Caco-2 (cell line): Measurements from ENCODE around the gene PRPH2. TPM values are rescaled to one million over a fixed set of nuclear protein-coding genes. Genes with fewer than 3 reads are reported as not detected.

Experiments
- BruUV-seq: library from RNA; stranded (reverse); fragments of 400-500 nt; replicated peaks from 2 replicates; lab custom pipeline; 2021; lab: Mats Ljungman, UMichigan
- CTCF ChIA-PET: fragments of 300-600 bp; sonication (Branson Sonifier 250); formaldehyde crosslinking; loops from one replicate; lab custom pipeline; 2022; ENCODE audit warnings: antibody characterized with exemption; lab: Charles Lee
- POLR2A ChIA-PET: fragments of 300-600 bp; sonication (Branson Sonifier 250); formaldehyde crosslinking; loops from one replicate; lab custom pipeline; 2022; ENCODE audit warnings: antibody characterized with exemption; lab: Charles Lee
- DNase-seq, 2 experiments: peaks; one replicate each; pipeline versions ENCODE4 v3.0.0 to v3.0.0-alpha.2; 2020 to 2022
- H3K27me3 ChIP-seq: replicated peaks from 2 replicates; pipeline ENCODE4 v1.6.0; 2011; ENCODE audit warnings: low read length; ENCODE audit not compliant: control insufficient read depth, insufficient read depth
- H3K36me3 ChIP-seq: 2 replicates; pipeline ENCODE4 v1.5.1; 2011; ENCODE audit warnings: low read length; ENCODE audit not compliant: control insufficient read depth, insufficient read depth
- H3K4me1 ChIP-seq: fragments of 250-450 bp; sonication (Bioruptor Pico); 2 replicates; pipeline ENCODE4 v1.5.1; 2020; ENCODE audit warnings: mild to moderate bottlenecking
- H3K4me3 ChIP-seq: 2 replicates; pipeline ENCODE4 v1.5.1; 2011; ENCODE audit warnings: low read depth, mild to moderate bottlenecking, control low read depth, low read length
- H3K9me3 ChIP-seq: fragments of 250-450 bp; sonication (Bioruptor Pico); 2 replicates; pipeline ENCODE4 v1.5.1; 2020; ENCODE audit warnings: mild to moderate bottlenecking, moderate library complexity
- H3K27ac Mint-ChIP-seq: one replicate; pipeline ENCODE4 v1.8.0; 2022; ENCODE audit warnings: mixed read lengths; ENCODE audit not compliant: unreplicated experiment
- H3K27me3 Mint-ChIP-seq: one replicate; pipeline ENCODE4 v1.8.0; 2022; ENCODE audit warnings: mixed read lengths; ENCODE audit not compliant: insufficient read depth, unreplicated experiment
- H3K36me3 Mint-ChIP-seq: one replicate; pipeline ENCODE4 v1.8.0; 2022; ENCODE audit warnings: mild to moderate bottlenecking, mixed read lengths; ENCODE audit not compliant: insufficient read depth, unreplicated experiment
- H3K4me1 Mint-ChIP-seq: one replicate; pipeline ENCODE4 v1.8.0; 2022; ENCODE audit warnings: low read depth, mixed read lengths; ENCODE audit not compliant: unreplicated experiment
- H3K4me3 Mint-ChIP-seq: one replicate; pipeline ENCODE4 v1.8.0; 2022; ENCODE audit warnings: mild to moderate bottlenecking, moderate library complexity, mixed read lengths; ENCODE audit not compliant: unreplicated experiment
- H3K9me3 Mint-ChIP-seq: one replicate; pipeline ENCODE4 v1.8.0; 2022; ENCODE audit warnings: mixed read lengths; ENCODE audit not compliant: unreplicated experiment
- intact Hi-C: fragments of 100-400 bp; cut with micrococcal nuclease; formaldehyde crosslinking; loops from one replicate; pipeline ENCODE4 v1.10.0; 2022; ENCODE audit not compliant: unreplicated experiment
- total RNA-seq: library from RNA; stranded (reverse); gene quantifications from 2 replicates; pipeline ENCODE4 v1.2.3, GENCODE V29; 2022
- TF ChIP-seq, protein P1 (sequence below), 2 experiments: fragments of 200-600 bp in 1 of 2; IDR thresholded peaks; 1 replicate in 1 of 2; 2 replicates in 1 of 2; pipeline versions ENCODE4 v1.5.1 to v1.8.0; 2011 to 2022; ENCODE audit warnings: antibody characterized with exemption in 1 of 2, control low read depth in 1 of 2, inconsistent platforms in 1 of 2, low read depth in 1 of 2, low read length in 1 of 2, mild to moderate bottlenecking in 1 of 2, moderate library complexity in 1 of 2; ENCODE audit not compliant: insufficient read depth in 1 of 2, severe bottlenecking in 1 of 2, unreplicated experiment in 1 of 2

Gene PRPH2
- total RNA-seq, 1 experiment from 2014 or later: not detected

DNA sequence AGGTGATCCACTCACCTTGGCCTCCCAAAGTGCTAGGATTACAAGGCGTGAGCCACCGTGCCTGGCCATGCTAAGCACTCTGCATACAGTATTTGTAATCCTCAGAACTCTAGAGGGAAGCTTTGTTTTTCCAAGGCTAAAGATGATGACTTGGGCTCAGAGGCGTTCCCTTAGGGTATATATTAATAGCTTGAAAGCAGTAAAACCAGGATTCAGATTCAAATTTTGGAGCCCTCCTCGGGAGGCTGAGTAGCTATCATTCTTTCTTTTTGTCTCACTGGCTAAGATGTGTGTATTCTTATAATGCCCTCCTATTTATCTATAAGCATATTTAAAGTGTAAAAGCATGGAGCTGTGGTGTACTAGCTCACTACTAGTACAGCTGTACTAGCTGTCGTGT lies 68.5 kb downstream of the PRPH2 start:
- Histone ChIP-seq H3K9me3 (no peaks in the 10 kb centered on the region), H3K4me3 (no peak overlapping the region), H3K36me3 (no peaks in the 10 kb centered on the region), H3K27me3 (no peaks in the 10 kb centered on the region), H3K4me1 (no peaks in the 10 kb centered on the region)
- Mint-ChIP-seq H3K27ac (no peak overlapping the region), H3K27me3 (no peaks in the 10 kb centered on the region), H3K4me3 (no peak overlapping the region), H3K9me3 (no peaks in the 10 kb centered on the region), H3K36me3 (peaks cover 47% of the 10 kb centered on the region), H3K4me1 (no peaks in the 10 kb centered on the region)
- intact Hi-C loops: no loop called here
- BruUV-seq: no TSS peak
- no peak for DNase-seq
- TF ChIP-seq, protein P1, sequence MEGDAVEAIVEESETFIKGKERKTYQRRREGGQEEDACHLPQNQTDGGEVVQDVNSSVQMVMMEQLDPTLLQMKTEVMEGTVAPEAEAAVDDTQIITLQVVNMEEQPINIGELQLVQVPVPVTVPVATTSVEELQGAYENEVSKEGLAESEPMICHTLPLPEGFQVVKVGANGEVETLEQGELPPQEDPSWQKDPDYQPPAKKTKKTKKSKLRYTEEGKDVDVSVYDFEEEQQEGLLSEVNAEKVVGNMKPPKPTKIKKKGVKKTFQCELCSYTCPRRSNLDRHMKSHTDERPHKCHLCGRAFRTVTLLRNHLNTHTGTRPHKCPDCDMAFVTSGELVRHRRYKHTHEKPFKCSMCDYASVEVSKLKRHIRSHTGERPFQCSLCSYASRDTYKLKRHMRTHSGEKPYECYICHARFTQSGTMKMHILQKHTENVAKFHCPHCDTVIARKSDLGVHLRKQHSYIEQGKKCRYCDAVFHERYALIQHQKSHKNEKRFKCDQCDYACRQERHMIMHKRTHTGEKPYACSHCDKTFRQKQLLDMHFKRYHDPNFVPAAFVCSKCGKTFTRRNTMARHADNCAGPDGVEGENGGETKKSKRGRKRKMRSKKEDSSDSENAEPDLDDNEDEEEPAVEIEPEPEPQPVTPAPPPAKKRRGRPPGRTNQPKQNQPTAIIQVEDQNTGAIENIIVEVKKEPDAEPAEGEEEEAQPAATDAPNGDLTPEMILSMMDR (IDR thresholded peaks at IDR 0.05; ENCODE audit: insufficient read depth in 1 of 2, low read depth in 1 of 2, low read length in 1 of 2, severe bottlenecking in 1 of 2, unreplicated experiment in 1 of 2): no peak
- ChIA-PET CTCF (interaction anchor here (1.5 kb wide), 1 partner anchor 72 kb away, joined by 5 read pairs; no protein-coding TSS in a partner anchor), POLR2A (no interaction called here)

DNA sequence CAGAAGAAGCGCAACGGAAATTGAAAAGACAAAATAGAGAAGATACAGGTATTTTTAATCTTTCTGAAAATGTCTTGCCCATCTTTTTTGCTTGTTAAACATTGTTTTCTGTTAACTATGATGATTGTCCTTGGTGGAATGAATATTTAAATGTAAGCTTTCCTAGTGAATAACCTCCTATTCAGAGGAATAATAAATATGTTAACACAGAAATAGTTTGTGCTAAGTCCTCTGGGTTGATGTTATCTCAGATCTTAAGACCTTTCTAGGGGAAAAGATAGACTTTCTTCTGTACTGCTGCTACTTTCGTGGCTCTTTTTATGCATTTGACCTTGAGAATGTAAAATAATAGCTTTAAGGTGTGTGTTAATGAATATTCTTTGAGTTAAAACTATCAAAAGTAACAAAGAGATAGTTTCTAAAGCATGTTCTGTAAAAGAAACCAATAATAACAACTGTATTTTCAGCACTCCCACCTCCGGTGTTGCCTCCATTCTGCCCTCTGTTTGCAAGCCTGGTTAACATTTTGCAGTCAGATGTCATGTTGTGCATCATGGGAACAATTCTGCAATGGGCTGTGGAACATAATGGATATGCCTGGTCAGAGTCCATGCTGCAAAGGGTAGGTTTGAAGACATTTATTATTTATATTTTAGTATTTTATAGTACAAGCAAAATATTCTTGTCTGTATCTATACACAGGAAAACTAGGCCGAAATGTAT lies 70.2 kb downstream of the PRPH2 start:
- TF ChIP-seq, protein P1 (IDR thresholded peaks at IDR 0.05; ENCODE audit: insufficient read depth in 1 of 2, low read depth in 1 of 2, low read length in 1 of 2, severe bottlenecking in 1 of 2, unreplicated experiment in 1 of 2): no peak
- no peaks in the 10 kb centered on the region for H3K9me3 Mint-ChIP-seq
- no peak for DNase-seq
- no peaks in the 10 kb centered on the region for H3K27me3 Mint-ChIP-seq
- no peak overlapping the region for H3K4me3 ChIP-seq
- POLR2A ChIA-PET: no interaction called here
- H3K4me1 ChIP-seq: no peaks in the 10 kb centered on the region
- H3K27me3 ChIP-seq: no peaks in the 10 kb centered on the region
- BruUV-seq: no TSS peak
- no peaks in the 10 kb centered on the region for H3K4me1 Mint-ChIP-seq
- H3K36me3 Mint-ChIP-seq: peaks cover 45% of the 10 kb centered on the region
- CTCF ChIA-PET: no interaction called here
- intact Hi-C loops: no loop called here
- no peaks in the 10 kb centered on the region for H3K9me3 ChIP-seq
- no peaks in the 10 kb centered on the region for H3K36me3 ChIP-seq
- H3K27ac Mint-ChIP-seq: no peak overlapping the region
- H3K4me3 Mint-ChIP-seq: no peak overlapping the region

Other genes with a start within 250 kb of the PRPH2 start
- gene UBR2, start 158.6 kb downstream of the PRPH2 start, total RNA-seq: 21.7 TPM in 2 replicates
- 17.0 and 20.4 TPM in 2 replicates for gene TBCC, start 23.5 kb upstream of the PRPH2 start, total RNA-seq
- gene BICRAL, start 59.5 kb upstream of the PRPH2 start, total RNA-seq: 5.0 and 5.3 TPM in 2 replicates
- gene RPL7L1, start 157.0 kb upstream of the PRPH2 start, total RNA-seq: 103 and 110 TPM in 2 replicates
- gene PTCRA, start 193.5 kb upstream of the PRPH2 start, total RNA-seq: not detected in 2 replicates
- 49.2 and 56.1 TPM in 2 replicates for gene CNPY3, start 206.9 kb upstream of the PRPH2 start, total RNA-seq
- gene GNMT, start 238.2 kb upstream of the PRPH2 start, total RNA-seq: not detected in 2 replicates